Transverse colon (tissue), 4 donors: ENCODE measurements around the gene LSM3. TPM values are rescaled to one million over a fixed set of nuclear protein-coding genes. Genes with fewer than 3 reads are reported as not detected.

Source experiments
- DNase-seq: peaks from one replicate; pipeline ENCODE4 v3.0.0-alpha.2; 2019
- H3K27ac ChIP-seq, 4 donors: fragments of 200-600 bp; sonication (generic); 2 replicates each; pipeline ENCODE4 v1.5.1; 2016 to 2018; ENCODE audit warnings: inconsistent platforms in 4 of 4
- H3K27me3 ChIP-seq: fragments of 200-600 bp; sonication (generic); 2 replicates; pipeline ENCODE4 v1.5.1; 2017; ENCODE audit warnings: inconsistent platforms
- H3K36me3 ChIP-seq, 4 donors: fragments of 200-600 bp; sonication (generic); 2 replicates each; pipeline ENCODE4 v1.5.1; 2017 to 2019; ENCODE audit warnings: inconsistent platforms in 4 of 4
- H3K4me1 ChIP-seq, 4 donors: fragments of 200-600 bp; sonication (generic); 2 replicates each; pipeline ENCODE4 v1.5.1; 2017 to 2020; ENCODE audit warnings: inconsistent platforms in 4 of 4
- H3K4me3 ChIP-seq, 4 donors: fragments of 200-600 bp; sonication (generic); 1 replicate in 1 of 4; 2 replicates in 3 of 4; pipeline versions ENCODE4 v1.5.1 to v1.6.1; 2017 to 2019; ENCODE audit warnings: inconsistent platforms in 4 of 4
- H3K9me3 ChIP-seq, 2 donors: fragments of 200-600 bp; sonication (generic); 2 replicates each; pipeline ENCODE4 v1.5.1; 2017 to 2019; ENCODE audit warnings: inconsistent platforms in 2 of 2
- EP300 ChIP-seq: sonication (generic); formaldehyde crosslinking; IDR thresholded peaks from one replicate; pipeline ENCODE4 v1.6.1; 2017; ENCODE audit warnings: antibody characterized with exemption, low read depth
- POLR2A ChIP-seq: fragments of 450-650 bp; IDR thresholded peaks from one replicate; pipeline ENCODE4 v1.6.1; 2016; ENCODE audit warnings: antibody characterized with exemption, mild to moderate bottlenecking, moderate library complexity
- POLR2AphosphoS5 ChIP-seq, 3 donors: sonication (generic); formaldehyde crosslinking; IDR thresholded peaks; one replicate each; pipeline ENCODE4 v1.6.1; 2016; ENCODE audit warnings: antibody characterized with exemption in 3 of 3
- WGBS, 2 donors: methylation state at CpG; one replicate each; pipeline ENCODE4 v1.1.5; 2018; ENCODE audit warnings: low coverage in 1 of 2; 5-methylcytosine and 5-hydroxymethylcytosine counted together
- in situ Hi-C, 4 donors: fragments of 200-750 bp; cut with MboI; loops; one replicate each; pipeline versions ENCODE4 v1.15.0 to v1.15.1; 2017; ENCODE audit warnings: low sequenced_read_pairs in 3 of 4, low pct_ligation_motif_present in 1 of 4, low pct_unique_long_range_greater_than_20kb in 1 of 4
- intact Hi-C: fragments of 100-400 bp; cut with DNase I; formaldehyde crosslinking; loops from one replicate; pipeline ENCODE4 v1.15.1; 2023; ENCODE audit warnings: low total_unique reads
- total RNA-seq, 4 donors: library from RNA; depleted of rRNA; stranded (reverse); fragments of >200 nt; gene quantifications; one replicate each; pipeline ENCODE4 v1.1.0, GENCODE V29; 2016
- TF ChIP-seq, protein P1 (sequence below), 5 experiments: fragments of 200-600 bp in 3 of 5; fragments of 450-650 bp in 2 of 5; sonication (generic) in 3 of 5; IDR thresholded peaks; 1 replicate in 2 of 5; 2 replicates in 3 of 5; pipeline ENCODE4 v1.5.1; 2016 to 2017; ENCODE audit warnings: antibody characterized with exemption in 5 of 5, inconsistent platforms in 3 of 5, mild to moderate bottlenecking in 2 of 5, moderate library complexity in 1 of 5

LSM3 gene
- total RNA-seq, 4 donors from 2014 or later: 5.6 to 9.6 (median 8.0) TPM

DNA sequence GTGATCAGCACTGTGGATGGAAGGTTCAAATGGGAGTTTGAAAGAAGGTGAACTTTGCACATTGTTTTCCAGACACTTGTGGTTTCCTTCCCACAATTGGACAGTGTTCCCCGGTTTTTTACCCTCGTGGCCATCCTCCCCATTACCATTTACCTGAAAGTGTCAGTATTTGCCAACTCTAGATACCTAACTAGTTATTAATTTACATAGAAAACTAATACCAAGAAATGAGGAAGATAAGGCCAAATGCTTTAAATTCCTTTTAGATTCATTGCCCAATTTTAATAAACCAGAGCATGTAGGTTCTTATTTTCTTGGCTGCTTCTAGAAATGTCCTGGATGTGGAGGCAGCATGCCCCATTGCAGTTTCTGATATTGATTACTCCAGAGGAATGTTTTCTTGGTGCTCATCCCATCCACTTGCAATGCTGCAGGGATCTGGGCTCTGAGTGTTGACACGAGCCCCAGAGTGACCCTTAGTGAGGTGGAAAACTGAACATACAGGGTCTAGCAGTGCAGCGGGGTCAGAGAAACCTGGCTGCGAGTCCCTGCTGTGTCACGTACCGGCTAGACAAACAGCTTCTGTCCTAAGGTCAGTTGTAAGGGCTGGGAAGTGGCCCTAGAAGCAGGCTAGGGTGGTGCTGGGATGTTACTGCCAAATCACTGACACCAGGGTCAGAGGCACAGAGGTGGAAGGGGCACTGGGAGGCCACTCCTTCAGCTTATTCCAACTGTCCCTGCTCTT, 23.5 kb downstream of the LSM3 start:
- intact Hi-C loops (loop anchor here (5.0 kb wide), 1 partner anchor 265 kb away; no protein-coding TSS in a partner anchor), in situ Hi-C loops (loop anchor here in 1 of 4 donors (5.0 kb wide), 1 partner anchor 275 kb away; no protein-coding TSS in a partner anchor)
- WGBS, 2 donors: 13 to 54% methylated on average over 2 to 7 of the region's 7 CpGs
- peaks cover 5 to 25% (median 13%) of the 10 kb centered on the region in 4 donors for H3K4me1 ChIP-seq
- no peak for DNase-seq
- H3K9me3 ChIP-seq: no peaks in the 10 kb centered on the region
- H3K4me3 ChIP-seq: no peak overlapping the region
- TF ChIP-seq, protein P1, sequence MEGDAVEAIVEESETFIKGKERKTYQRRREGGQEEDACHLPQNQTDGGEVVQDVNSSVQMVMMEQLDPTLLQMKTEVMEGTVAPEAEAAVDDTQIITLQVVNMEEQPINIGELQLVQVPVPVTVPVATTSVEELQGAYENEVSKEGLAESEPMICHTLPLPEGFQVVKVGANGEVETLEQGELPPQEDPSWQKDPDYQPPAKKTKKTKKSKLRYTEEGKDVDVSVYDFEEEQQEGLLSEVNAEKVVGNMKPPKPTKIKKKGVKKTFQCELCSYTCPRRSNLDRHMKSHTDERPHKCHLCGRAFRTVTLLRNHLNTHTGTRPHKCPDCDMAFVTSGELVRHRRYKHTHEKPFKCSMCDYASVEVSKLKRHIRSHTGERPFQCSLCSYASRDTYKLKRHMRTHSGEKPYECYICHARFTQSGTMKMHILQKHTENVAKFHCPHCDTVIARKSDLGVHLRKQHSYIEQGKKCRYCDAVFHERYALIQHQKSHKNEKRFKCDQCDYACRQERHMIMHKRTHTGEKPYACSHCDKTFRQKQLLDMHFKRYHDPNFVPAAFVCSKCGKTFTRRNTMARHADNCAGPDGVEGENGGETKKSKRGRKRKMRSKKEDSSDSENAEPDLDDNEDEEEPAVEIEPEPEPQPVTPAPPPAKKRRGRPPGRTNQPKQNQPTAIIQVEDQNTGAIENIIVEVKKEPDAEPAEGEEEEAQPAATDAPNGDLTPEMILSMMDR (IDR thresholded peaks at IDR 0.05): no peak
- TF ChIP-seq POLR2AphosphoS5 (IDR thresholded peaks at IDR 0.05) (no peak), POLR2A (no peak), EP300 (no peak)
- peaks cover 0 to 10% (median 0%) of the 10 kb centered on the region in 4 donors for H3K36me3 ChIP-seq
- H3K27me3 ChIP-seq: no peaks in the 10 kb centered on the region
- no peak overlapping the region for H3K27ac ChIP-seq

DNA sequence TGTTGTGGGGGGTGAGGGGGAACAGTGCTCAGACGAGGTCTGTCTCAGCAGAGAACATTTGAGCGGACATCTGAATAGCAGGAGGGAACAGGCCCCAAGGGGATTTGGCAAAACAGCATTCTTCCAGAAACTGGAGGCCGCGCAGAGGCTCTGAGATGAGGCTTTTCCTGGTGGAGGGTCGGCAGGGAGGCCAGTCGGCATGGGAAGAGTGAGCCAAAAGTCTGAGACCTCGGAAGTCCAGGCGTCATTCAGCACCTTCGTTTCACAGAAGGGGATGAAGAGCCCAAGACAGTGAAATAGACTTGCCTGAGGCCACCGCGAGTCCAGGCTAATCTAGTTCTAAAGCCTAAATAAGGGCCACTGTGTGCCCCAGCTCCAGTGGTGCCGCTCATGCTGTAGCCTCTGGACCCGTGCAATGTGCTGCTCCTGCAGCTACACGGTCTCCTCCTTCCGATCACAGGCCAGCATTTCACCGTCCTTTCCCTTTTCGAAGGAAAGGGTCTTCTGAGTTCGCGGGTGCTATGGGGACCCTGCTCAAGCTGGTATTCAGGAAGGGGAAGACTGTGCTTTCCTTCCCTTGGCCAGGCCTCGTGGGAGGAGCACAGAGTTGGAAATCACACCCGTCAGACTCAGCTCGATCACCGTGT, 24.4 kb downstream of the LSM3 start:
- Histone ChIP-seq H3K4me1 (peaks cover 5 to 25% (median 13%) of the 10 kb centered on the region in 4 donors), H3K9me3 (no peaks in the 10 kb centered on the region), H3K27ac (no peak overlapping the region), H3K4me3 (no peak overlapping the region), H3K36me3 (peaks cover 0 to 6% (median 0%) of the 10 kb centered on the region in 4 donors), H3K27me3 (no peaks in the 10 kb centered on the region)
- TF ChIP-seq POLR2A (no peak), EP300 (no peak), POLR2AphosphoS5 (IDR thresholded peaks at IDR 0.05) (no peak)
- TF ChIP-seq, protein P1 (IDR thresholded peaks at IDR 0.05): no peak
- WGBS, 2 donors: 74 to 76% methylated on average over 6 to 23 of the region's 23 CpGs
- no peak for DNase-seq
- in situ Hi-C loops (loop anchor here in 1 of 4 donors (5.0 kb wide), 1 partner anchor 274 kb away; no protein-coding TSS in a partner anchor), intact Hi-C loops (loop anchor here (5.0 kb wide), 1 partner anchor 264 kb away; no protein-coding TSS in a partner anchor)

DNA sequence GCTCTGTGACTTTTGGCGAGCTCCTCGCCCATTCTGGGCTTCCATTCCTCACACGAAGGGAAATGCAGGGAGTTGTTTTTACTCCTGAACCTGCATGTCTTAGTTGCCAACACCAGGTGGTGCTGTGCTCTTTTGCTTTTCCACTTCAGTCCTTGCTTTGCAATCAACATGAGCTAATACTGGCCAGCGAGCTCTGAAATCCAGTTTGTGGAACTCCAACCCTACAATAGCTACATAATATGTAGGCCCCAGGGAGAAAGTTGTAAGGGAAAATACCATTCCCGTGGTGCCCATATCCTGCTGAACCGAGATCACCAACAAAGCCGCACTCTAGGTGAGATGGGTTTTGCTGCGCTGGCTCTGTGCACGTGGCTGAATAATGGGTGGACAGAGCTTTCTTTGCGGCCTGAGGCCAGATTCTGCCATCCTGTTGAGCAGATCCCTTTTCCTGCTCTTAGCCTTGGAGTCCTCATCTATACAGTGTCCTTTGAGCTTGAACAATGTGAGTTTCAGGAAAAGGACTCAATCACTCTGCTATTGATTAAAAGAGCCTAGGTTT, 25.0 kb downstream of the LSM3 start:
- Histone ChIP-seq H3K27ac (peak overlapping the region in 1 of 4 donors; percentile 37), H3K9me3 (no peaks in the 10 kb centered on the region), H3K4me1 (peaks cover 5 to 31% (median 18%) of the 10 kb centered on the region in 4 donors), H3K4me3 (no peak overlapping the region), H3K27me3 (no peaks in the 10 kb centered on the region), H3K36me3 (no peaks in the 10 kb centered on the region)
- DNase-seq: peak; percentile 76
- 13 to 48% methylated on average over 3 to 10 of the region's 10 CpGs for WGBS, 2 donors
- TF ChIP-seq EP300 (no peak), POLR2A (peak; percentile 9), POLR2AphosphoS5 (IDR thresholded peaks at IDR 0.05) (no peak)
- TF ChIP-seq, protein P1 (IDR thresholded peaks at IDR 0.05): peak; percentile 75 to 95 (median 88)
- intact Hi-C loops: loop anchor here (5.0 kb wide), 1 partner anchor 264 kb away; no protein-coding TSS in a partner anchor
- in situ Hi-C loops: loop anchor here in 1 of 4 donors (5.0 kb wide), 1 partner anchor 274 kb away; no protein-coding TSS in a partner anchor
